K562 (cell line): ENCODE results near the gene SLC25A21. TPM values are rescaled to one million over a fixed set of nuclear protein-coding genes. Genes with fewer than 3 reads are reported as not detected.

Experiments used
- HDAC2 ChIP-seq: fragments of 450-650 bp; IDR thresholded peaks from 2 replicates; pipeline ENCODE4 v1.6.1; 2016; ENCODE audit warnings: mild to moderate bottlenecking
- MXI1 ChIP-seq: IDR thresholded peaks from 2 replicates; pipeline ENCODE4 v1.6.1; 2011; ENCODE audit warnings: low read depth, mild to moderate bottlenecking, improper control_type of control experiment, low read length
- REST ChIP-seq, 2 experiments: fragments of 450-650 bp; formaldehyde crosslinking in 1 of 2; IDR thresholded peaks; 2 replicates each; pipeline versions ENCODE4 v1.4.0 to v1.6.1; 2014 to 2020; ENCODE audit warnings: mild to moderate bottlenecking in 2 of 2, borderline replicate concordance in 1 of 2, low read depth in 1 of 2
- polyA plus RNA-seq, 8 experiments: library from polyadenylated mRNA; depleted of rRNA in 4 of 8; stranded (reverse) in 5 of 8; unstranded in 3 of 8; fragments of >200 nt; fragmentation: Nextera tagmentation in 2 of 8; fragmentation: Illumina TruSeq in 1 of 8; extraction: Ambion mirVana in 2 of 8; extraction: Trizol in 1 of 8; gene quantifications; 2 replicates each; pipeline versions ENCODE4 v1.2.1 to v1.2.3, GENCODE V29; 2011 to 2014; ENCODE audit warnings: inconsistent platforms in 1 of 8, missing spikeins in 1 of 8
- total RNA-seq, 7 experiments: library from RNA; depleted of rRNA in 6 of 7; stranded (reverse); fragments of >200 nt in 6 of 7; fragmentation: Illumina TruSeq in 2 of 7; extraction: Trizol in 2 of 7; gene quantifications; 2 replicates each; pipeline versions ENCODE4 v1.2.1 to v1.2.3, GENCODE V29; 2011 to 2021; ENCODE audit warnings: low replicate concordance in 1 of 7

Gene SLC25A21
- total and polyA plus RNA-seq, 9 of the 15 experiments (the other 6 are each of a cell fraction or from before 2014, with no cell fraction given), result 15.2 to 46.7 (median 28.7) TPM

- TF ChIP-seq REST (IDR thresholded peaks at IDR 0.05; ENCODE audit: borderline replicate concordance) (no peak), REST (CRISPR knock-in tag; IDR thresholded peaks at IDR 0.05; ENCODE audit: low read depth) (no peak), MXI1 (no peak), HDAC2 (no peak)
Observed at GRCh38 chr14:37179896-37180502, 7.6 kb upstream of the SLC25A21 start (continued).
